Upper lobe of left lung (tissue), 4 donors: ENCODE measurements around the gene TPPP.
"Not testable (repeated sequence)": the region's sequence is repeated elsewhere in the genome, so short reads cannot be mapped to it uniquely, and the experiment has no call there.

Source experiments
- CTCF ChIP-seq, 6 experiments: fragments of 450-650 bp in 4 of 6; fragments of 200-600 bp in 2 of 6; sonication (generic) in 2 of 6; IDR thresholded peaks; one replicate each; pipeline ENCODE4 v1.5.1; 2016 to 2019; ENCODE audit warnings: antibody characterized with exemption in 6 of 6
- EP300 ChIP-seq, 4 donors: sonication (generic); formaldehyde crosslinking; IDR thresholded peaks; one replicate each; pipeline ENCODE4 v1.5.1; 2017; ENCODE audit warnings: antibody characterized with exemption in 4 of 4, control low read depth in 2 of 4
- POLR2A ChIP-seq, 4 donors: fragments of 450-650 bp; IDR thresholded peaks; one replicate each; pipeline ENCODE4 v1.5.1; 2016 to 2017; ENCODE audit warnings: antibody characterized with exemption in 4 of 4, mild to moderate bottlenecking in 2 of 4

- not testable (repeated sequence) for TF ChIP-seq CTCF, POLR2A, EP300 (IDR thresholded peaks at IDR 0.05)
Measured at GRCh38 chr5:694042-694431, 885 bp upstream of the TPPP start.
